ENCODE results near the gene PRDM16. TPM values are rescaled to one million over a fixed set of nuclear protein-coding genes. Genes with fewer than 3 reads are reported as not detected.

Gene PRDM16
- total RNA-seq, 1 experiment from 2014 or later = 6.1 TPM

DNA sequence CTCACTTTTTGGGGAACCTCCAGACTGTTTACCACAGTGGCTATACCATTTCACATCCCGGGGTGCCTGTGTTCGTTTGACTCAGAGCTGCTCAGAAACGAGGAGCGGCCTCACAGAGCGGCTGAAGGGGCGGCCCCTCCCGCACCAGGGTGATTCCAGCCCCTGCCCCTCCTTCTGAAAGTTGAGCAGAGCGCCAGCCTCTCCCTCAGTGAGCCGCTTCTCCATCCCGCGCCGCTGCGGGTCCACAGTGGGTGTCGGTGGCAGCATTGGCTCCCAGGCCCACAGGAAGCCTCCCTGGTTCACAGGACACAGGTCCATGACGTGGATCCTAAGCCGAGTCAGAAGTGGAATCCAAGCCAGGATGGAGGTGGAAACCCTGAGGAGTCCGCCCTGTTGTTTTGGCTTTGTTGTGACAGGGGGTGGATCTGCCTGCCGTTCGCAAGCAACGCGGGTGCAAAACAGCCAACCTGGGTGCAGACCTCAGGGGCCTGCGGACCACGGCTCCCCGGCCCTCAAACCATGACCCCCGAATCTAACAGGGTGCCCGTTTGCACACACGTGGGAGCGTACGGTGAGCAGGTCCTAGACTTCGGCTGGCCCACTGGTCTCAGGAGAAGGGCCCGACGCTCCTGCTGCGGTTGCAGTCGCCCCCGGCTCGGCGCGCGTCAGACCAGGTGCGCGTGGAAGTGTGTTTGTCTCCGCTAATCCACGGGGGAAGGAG is 198.7 kb downstream of the PRDM16 start (continued):
- TF ChIP-seq MAX (IDR thresholded peaks at IDR 0.05) (no peak), TCF7L2 (IDR thresholded peaks at IDR 0.05; ENCODE audit: borderline replicate concordance, extremely low read depth, insufficient read depth, insufficient read length) (no peak), SIN3A (IDR thresholded peaks at IDR 0.05; ENCODE audit: low read depth) (no peak), SRF (IDR thresholded peaks at IDR 0.05; ENCODE audit: low read depth) (no peak), POLR2AphosphoS5 (IDR thresholded peaks at IDR 0.05; ENCODE audit: low read depth, low read length) (no peak), ELF1 (IDR thresholded peaks at IDR 0.05; ENCODE audit: borderline replicate concordance, low read depth) (no peak), CBX3 (IDR thresholded peaks at IDR 0.05; ENCODE audit: low read depth) (no peak), EGR1 (IDR thresholded peaks at IDR 0.05; ENCODE audit: low read depth) (no peak), SP1 (IDR thresholded peaks at IDR 0.05; ENCODE audit: low read depth) (no peak), CEBPB (IDR thresholded peaks at IDR 0.05; ENCODE audit: low read depth) (no peak)

DNA sequence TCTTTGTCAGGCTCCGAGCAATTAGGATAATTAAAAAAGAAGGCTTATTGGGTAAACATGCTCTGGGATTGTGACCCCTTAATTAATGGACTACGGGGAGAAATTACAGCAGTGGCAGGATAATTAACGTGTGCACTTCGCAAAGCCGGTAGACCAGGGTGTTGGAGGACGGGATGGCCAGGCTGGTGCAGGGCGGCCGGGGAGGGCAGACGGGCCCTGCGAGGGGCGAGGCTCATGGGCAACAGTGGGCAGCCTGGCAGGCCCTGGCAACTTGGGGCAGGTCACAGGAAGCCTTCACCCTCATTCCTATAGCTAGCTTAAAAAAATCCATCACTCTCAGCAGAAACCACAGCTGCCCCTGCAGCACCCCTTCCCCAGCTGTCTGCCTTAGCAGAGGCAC is 199.3 kb downstream of the PRDM16 start:
- Histone ChIP-seq H3K9ac (ENCODE audit: low read length) (no peak overlapping the region), H3K4me2 (ENCODE audit: low read length) (no peak overlapping the region), H3K36me3 (ENCODE audit: control insufficient read depth in 1 of 2, insufficient read depth in 2 of 2, low read length in 2 of 2) (no peaks in the 10 kb centered on the region), H3K4me1 (ENCODE audit: control insufficient read depth in 1 of 2, insufficient read depth in 2 of 2, low read length in 2 of 2) (no peaks in the 10 kb centered on the region), H4K20me1 (ENCODE audit: insufficient read depth) (no peaks in the 10 kb centered on the region), H3K27ac (ENCODE audit: low read depth, low read length) (no peak overlapping the region), H3K4me3 (replicated peaks in 1 of 2; ENCODE audit: low read depth in 1 of 2, low read length in 2 of 2) (no peak overlapping the region), H3K79me2 (ENCODE audit: insufficient read depth, low read length) (no peaks in the 10 kb centered on the region), H3K27me3 (ENCODE audit: insufficient read depth, low read length) (no peaks in the 10 kb centered on the region), H3K9me3 (ENCODE audit: control insufficient read depth in 1 of 2, insufficient read depth in 1 of 2, low read depth in 1 of 2, low read length in 2 of 2) (no peaks in the 10 kb centered on the region), H3K9me2 (ENCODE audit: insufficient read depth) (no peaks in the 10 kb centered on the region), H2AFZ (ENCODE audit: low read depth, low read length, poor library complexity, severe bottlenecking) (no peak overlapping the region)
- no TSS peak for BruUV-seq (replicated peaks)
- no peak for TF ChIP-seq TCF7L2 (IDR thresholded peaks at IDR 0.05; ENCODE audit: borderline replicate concordance, extremely low read depth, insufficient read depth, insufficient read length)
- TF ChIP-seq POLR2A (IDR thresholded peaks at IDR 0.05; ENCODE audit: borderline replicate concordance, extremely low read depth, insufficient read depth, insufficient read length) = no peak
- TF ChIP-seq, protein P1, sequence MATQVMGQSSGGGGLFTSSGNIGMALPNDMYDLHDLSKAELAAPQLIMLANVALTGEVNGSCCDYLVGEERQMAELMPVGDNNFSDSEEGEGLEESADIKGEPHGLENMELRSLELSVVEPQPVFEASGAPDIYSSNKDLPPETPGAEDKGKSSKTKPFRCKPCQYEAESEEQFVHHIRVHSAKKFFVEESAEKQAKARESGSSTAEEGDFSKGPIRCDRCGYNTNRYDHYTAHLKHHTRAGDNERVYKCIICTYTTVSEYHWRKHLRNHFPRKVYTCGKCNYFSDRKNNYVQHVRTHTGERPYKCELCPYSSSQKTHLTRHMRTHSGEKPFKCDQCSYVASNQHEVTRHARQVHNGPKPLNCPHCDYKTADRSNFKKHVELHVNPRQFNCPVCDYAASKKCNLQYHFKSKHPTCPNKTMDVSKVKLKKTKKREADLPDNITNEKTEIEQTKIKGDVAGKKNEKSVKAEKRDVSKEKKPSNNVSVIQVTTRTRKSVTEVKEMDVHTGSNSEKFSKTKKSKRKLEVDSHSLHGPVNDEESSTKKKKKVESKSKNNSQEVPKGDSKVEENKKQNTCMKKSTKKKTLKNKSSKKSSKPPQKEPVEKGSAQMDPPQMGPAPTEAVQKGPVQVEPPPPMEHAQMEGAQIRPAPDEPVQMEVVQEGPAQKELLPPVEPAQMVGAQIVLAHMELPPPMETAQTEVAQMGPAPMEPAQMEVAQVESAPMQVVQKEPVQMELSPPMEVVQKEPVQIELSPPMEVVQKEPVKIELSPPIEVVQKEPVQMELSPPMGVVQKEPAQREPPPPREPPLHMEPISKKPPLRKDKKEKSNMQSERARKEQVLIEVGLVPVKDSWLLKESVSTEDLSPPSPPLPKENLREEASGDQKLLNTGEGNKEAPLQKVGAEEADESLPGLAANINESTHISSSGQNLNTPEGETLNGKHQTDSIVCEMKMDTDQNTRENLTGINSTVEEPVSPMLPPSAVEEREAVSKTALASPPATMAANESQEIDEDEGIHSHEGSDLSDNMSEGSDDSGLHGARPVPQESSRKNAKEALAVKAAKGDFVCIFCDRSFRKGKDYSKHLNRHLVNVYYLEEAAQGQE (IDR thresholded peaks at IDR 0.05; ENCODE audit: low read depth) = no peak
- TF ChIP-seq CBX3 (IDR thresholded peaks at IDR 0.05; ENCODE audit: low read depth) = no peak
- TF ChIP-seq ATF3 (IDR thresholded peaks at IDR 0.05) = no peak
- no peak for TF ChIP-seq MAX (IDR thresholded peaks at IDR 0.05)
- no peak for DNase-seq (ENCODE audit: low read depth, low spot score)
- ChIA-PET RAD21 (ENCODE audit: low non-redundant PET in 1 of 2, low total read pairs in 2 of 2, uncharacterized antibody in 2 of 2, unreplicated experiment in 2 of 2) (no interaction called here), POLR2A (no interaction called here), CTCF (no interaction called here)
- intact Hi-C loops (cut with micrococcal nuclease) = no loop called here
- ATAC-seq = no peak
